Body of pancreas (tissue), 4 donors: ENCODE results near the gene RBM20. TPM values are rescaled to one million over a fixed set of nuclear protein-coding genes. Genes with fewer than 3 reads are reported as not detected.

Experiments
- ATAC-seq: fragments of 150-250 bp; one replicate; pipeline ENCODE4 v1.9.1; 2016
- DNase-seq, 4 donors: peaks; one replicate each; pipeline ENCODE4 v3.0.0-alpha.2; 2019
- H3K27ac ChIP-seq, 4 donors: fragments of 200-600 bp; sonication (generic); 1 replicate in 3 of 4; 2 replicates in 1 of 4; pipeline versions ENCODE4 v1.5.1 to v1.6.1; 2016 to 2019; ENCODE audit warnings: mild to moderate bottlenecking in 1 of 4, mixed read lengths in 1 of 4, moderate library complexity in 1 of 4
- H3K27me3 ChIP-seq, 2 donors: fragments of 200-600 bp; sonication (generic); one replicate each; pipeline ENCODE4 v1.6.0; 2016; ENCODE audit warnings: mild to moderate bottlenecking in 1 of 2
- H3K36me3 ChIP-seq, 2 donors: fragments of 200-600 bp; sonication (generic); replicated peaks in 1 of 2; 2 replicates each; pipeline ENCODE4 v1.5.1; 2016; ENCODE audit warnings: low read depth in 2 of 2; ENCODE audit not compliant: insufficient read depth in 1 of 2
- H3K4me1 ChIP-seq: fragments of 200-600 bp; sonication (generic); one replicate; pipeline ENCODE4 v1.6.0; 2016
- H3K4me3 ChIP-seq, 2 donors: fragments of 200-600 bp; sonication (generic); 1 replicate in 1 of 2; 2 replicates in 1 of 2; pipeline ENCODE4 v1.5.1; 2016 to 2019
- H3K9me3 ChIP-seq, 3 donors: fragments of 200-600 bp; sonication (generic); 1 replicate in 2 of 3; 2 replicates in 1 of 3; pipeline ENCODE4 v1.5.1; 2016
- CTCF ChIP-seq, 7 experiments: fragments of 450-650 bp in 4 of 7; fragments of 200-600 bp in 3 of 7; sonication (generic) in 3 of 7; IDR thresholded peaks; one replicate each; pipeline ENCODE4 v1.5.1; 2016 to 2019; ENCODE audit warnings: antibody characterized with exemption in 7 of 7
- POLR2A ChIP-seq, 3 donors: fragments of 450-650 bp; IDR thresholded peaks; one replicate each; pipeline ENCODE4 v1.6.1; 2016; ENCODE audit warnings: antibody characterized with exemption in 3 of 3, mild to moderate bottlenecking in 2 of 3
- WGBS, 2 donors: methylation state at CpG; one replicate each; pipeline ENCODE4 v1.1.5; 2017; 5-methylcytosine and 5-hydroxymethylcytosine counted together
- intact Hi-C: fragments of 100-400 bp; cut with DNase I; formaldehyde crosslinking; loops from one replicate; pipeline ENCODE4 v1.15.1; 2023
- total RNA-seq, 2 donors: library from RNA; depleted of rRNA; stranded (reverse); fragments of >200 nt; gene quantifications; one replicate each; pipeline ENCODE4 v1.1.0, GENCODE V29; 2016

RBM20 gene
- total RNA-seq, 2 donors from 2014 or later: 14.5 to 39.4 TPM

GRCh38 chr10:110812583-110812982 is 168.4 kb downstream of the RBM20 start:
- no peak overlapping the region for H3K27ac ChIP-seq
- no peaks in the 10 kb centered on the region for H3K27me3 ChIP-seq
- intact Hi-C loops: no loop called here
- H3K36me3 ChIP-seq: no peaks in the 10 kb centered on the region
- H3K9me3 ChIP-seq: no peaks in the 10 kb centered on the region
- no peak overlapping the region for H3K4me3 ChIP-seq
- no peak for DNase-seq
- TF ChIP-seq CTCF (IDR thresholded peaks at IDR 0.05): no peak
- TF ChIP-seq POLR2A (IDR thresholded peaks at IDR 0.05): no peak
- 89 to 96% methylated on average over 12 of the region's 12 CpGs for WGBS, 2 donors
- H3K4me1 ChIP-seq: peaks cover 29% of the 10 kb centered on the region
- no peak for ATAC-seq

- no peak for ATAC-seq
Measured at GRCh38 chr10:110813743-110814472, 169.8 kb downstream of the RBM20 start.

GRCh38 chr10:110815354-110816004 is 171.3 kb downstream of the RBM20 start:
- intact Hi-C loops: no loop called here
- TF ChIP-seq POLR2A (IDR thresholded peaks at IDR 0.05): no peak
- TF ChIP-seq CTCF (IDR thresholded peaks at IDR 0.05): no peak
- H3K27ac ChIP-seq: no peak overlapping the region
- no peaks in the 10 kb centered on the region for H3K9me3 ChIP-seq
- no peak overlapping the region for H3K4me3 ChIP-seq
- H3K4me1 ChIP-seq: peaks cover 33% of the 10 kb centered on the region
- DNase-seq (no peak), ATAC-seq (no peak)
- no peaks in the 10 kb centered on the region for H3K36me3 ChIP-seq
- 60 to 67% methylated on average over 1 of the region's 1 CpG for whole genome bisulfite sequencing, 2 donors
- H3K27me3 ChIP-seq: no peaks in the 10 kb centered on the region

More at GRCh38 chr10:110813743-110814472, 169.8 kb downstream of the RBM20 start:
- H3K27me3 ChIP-seq: no peaks in the 10 kb centered on the region
- TF ChIP-seq CTCF (IDR thresholded peaks at IDR 0.05) (no peak), POLR2A (IDR thresholded peaks at IDR 0.05) (no peak)
- no peak overlapping the region for H3K4me3 ChIP-seq
- H3K36me3 ChIP-seq: no peaks in the 10 kb centered on the region
- H3K4me1 ChIP-seq: peaks cover 29% of the 10 kb centered on the region
- 65 to 73% methylated on average over 8 of the region's 8 CpGs for WGBS, 2 donors
- intact Hi-C loops: no loop called here
- H3K9me3 ChIP-seq: no peaks in the 10 kb centered on the region
- no peak for DNase-seq
- H3K27ac ChIP-seq: no peak overlapping the region

- intact Hi-C loops: no loop called here
- Histone ChIP-seq H3K27ac (no peak overlapping the region), H3K36me3 (no peaks in the 10 kb centered on the region), H3K4me3 (no peak overlapping the region), H3K9me3 (no peaks in the 10 kb centered on the region), H3K4me1 (peaks cover 51% of the 10 kb centered on the region), H3K27me3 (no peaks in the 10 kb centered on the region)
- ATAC-seq (no peak), DNase-seq (no peak)
- WGBS, 2 donors: 49 to 64% methylated on average over 4 of the region's 4 CpGs
- TF ChIP-seq POLR2A (IDR thresholded peaks at IDR 0.05) (no peak), CTCF (IDR thresholded peaks at IDR 0.05) (no peak)
Measured at GRCh38 chr10:110817614-110818013, 173.5 kb downstream of the RBM20 start.
